ENCODE data around the gene TIAM1.

DNA sequence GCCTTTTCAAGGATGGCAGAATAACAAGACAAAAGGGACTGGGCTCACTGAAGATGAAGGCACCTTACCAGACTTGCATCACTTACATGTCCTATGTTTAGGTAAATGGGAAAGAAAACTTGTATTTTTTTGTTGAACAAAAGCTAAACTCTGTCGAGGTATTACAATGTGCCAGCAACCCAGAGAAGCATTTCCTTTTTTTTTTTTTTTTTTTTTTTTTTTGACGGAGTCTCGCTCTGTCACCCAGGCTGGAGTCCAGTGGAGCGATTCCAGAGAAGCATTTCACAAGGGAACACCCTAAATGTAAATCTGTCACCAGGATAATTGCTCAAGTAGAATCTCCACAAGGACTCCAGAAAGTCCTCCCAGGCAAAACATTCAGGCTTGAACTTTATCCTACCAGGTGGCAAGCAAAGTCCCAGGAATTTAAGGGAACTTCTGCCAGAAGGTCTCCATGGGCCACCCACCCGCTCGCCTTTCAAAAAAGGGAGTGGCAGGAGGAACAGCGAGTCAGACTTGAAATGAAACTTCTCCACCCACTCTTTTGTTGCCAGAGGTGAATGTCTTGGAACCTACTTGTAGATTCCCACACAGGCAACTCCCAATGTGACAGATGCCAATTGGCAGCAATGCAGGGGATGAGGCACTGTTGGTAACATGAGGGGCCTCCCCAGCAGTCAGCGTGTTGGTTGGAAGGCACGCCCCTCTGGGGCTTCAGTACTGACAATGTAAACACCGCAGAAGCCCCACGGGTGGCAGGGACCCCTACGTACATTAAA is 125.0 kb downstream of the TIAM1 start:
- no peak for TF ChIP-seq CTCF (IDR thresholded peaks at IDR 0.05 in 4 of 5, conservative IDR thresholded peaks at IDR 0.05 in 1 of 5)
- TF ChIP-seq POLR2A (IDR thresholded peaks at IDR 0.05): no peak

All from gastrocnemius medialis (tissue), 4 donors.